ENCODE data around the gene ZER1. TPM values are rescaled to one million over a fixed set of nuclear protein-coding genes. Genes with fewer than 3 reads are reported as not detected.

The ZER1 gene
- total and polyA plus RNA-seq, 2 of the 4 experiments (the other 2 are of a cell fraction), result 7.7 to 34.9 TPM

- Histone ChIP-seq H3K4me3 (ENCODE audit: insufficient read depth, low read depth, low read length) (no peak overlapping the region), H3K9me3 (ENCODE audit: control insufficient read depth, insufficient read depth, low read length) (no peaks in the 10 kb centered on the region), H2AK5ac (ENCODE audit: low read depth, low read length) (no peak overlapping the region), H3K79me1 (ENCODE audit: low read depth in 1 of 2, low read length in 2 of 2) (peaks cover 3 to 12% of the 10 kb centered on the region in 2 experiments), H2AFZ (replicated peaks; ENCODE audit: low read length, poor library complexity) (no peak overlapping the region), H2BK5ac (ENCODE audit: low read depth, low read length, poor library complexity, severe bottlenecking) (no peak overlapping the region), H4K91ac (ENCODE audit: insufficient read depth, low read depth, low read length) (no peak overlapping the region), H3K27me3 (ENCODE audit: control insufficient read depth, insufficient read depth, low read length) (no peaks in the 10 kb centered on the region), H3K9me1 (ENCODE audit: insufficient read depth, low read length) (peaks cover 12% of the 10 kb centered on the region), H4K8ac (ENCODE audit: low read depth in 2 of 2, low read length in 2 of 2) (no peak overlapping the region), H3K9ac (ENCODE audit: low read depth, low read length) (no peak overlapping the region), H3K14ac (replicated peaks; ENCODE audit: low read depth, low read length) (no peak overlapping the region), H3K23ac (ENCODE audit: low read depth, low read length) (no peak overlapping the region), H4K5ac (ENCODE audit: low read depth, low read length) (no peak overlapping the region), H3K56ac (ENCODE audit: extremely low read depth, insufficient read depth, low read length) (no peak overlapping the region), H3K4ac (ENCODE audit: low read depth, low read length) (no peak overlapping the region), H3K4me1 (ENCODE audit: control insufficient read depth, insufficient read depth, low read length) (peaks cover 4% of the 10 kb centered on the region), H3K18ac (ENCODE audit: low read depth, low read length) (no peak overlapping the region), H2BK15ac (ENCODE audit: low read depth, low read length) (no peak overlapping the region), H3K27ac (ENCODE audit: insufficient read depth, low read length) (no peak overlapping the region), H3K36me3 (ENCODE audit: control insufficient read depth, insufficient read depth, low read length) (peaks cover 13% of the 10 kb centered on the region), H2BK120ac (ENCODE audit: low read depth, low read length) (no peak overlapping the region), H2AK9ac (replicated peaks; ENCODE audit: low read depth, low read length, poor library complexity) (no peak overlapping the region), H3K4me2 (ENCODE audit: low read depth, low read length) (no peak overlapping the region), H4K20me1 (ENCODE audit: insufficient read depth, low read length) (no peaks in the 10 kb centered on the region; the same call in 1 of the 2 replicates), H2BK20ac (ENCODE audit: low read depth, low read length) (no peak overlapping the region)
- dilution Hi-C loops (cut with HindIII; ENCODE audit: low sequenced_read_pairs, unreplicated experiment) (no loop called here), intact Hi-C loops (cut with micrococcal nuclease) (no loop called here), in situ Hi-C loops (cut with MboI; ENCODE audit: low sequenced_read_pairs) (no loop called here)
- no peak for ATAC-seq (ENCODE audit: low read depth)
- ChIA-PET CTCF (interaction anchor here (0.7 kb wide), 1 partner anchor 90 kb away, joined by 3 read pairs; no protein-coding TSS in a partner anchor), POLR2A (ENCODE audit: unreplicated experiment) (no interaction called here)
- no peak for DNase-seq
- TF ChIP-seq CHD1 (IDR thresholded peaks at IDR 0.05; ENCODE audit: low read depth, low read length) (no peak), MXI1 (IDR thresholded peaks at IDR 0.05; ENCODE audit: borderline replicate concordance, low read depth, low read length) (no peak), NFE2L2 (IDR thresholded peaks at IDR 0.05; ENCODE audit: low read depth, low read length) (no peak), FOS (IDR thresholded peaks at IDR 0.05; ENCODE audit: low read depth, low read length) (no peak)
- WGBS, 2 experiments (ENCODE audit: extremely low coverage in 2 of 2, insufficient read length in 1 of 2), result 92% methylated on average over 2 of the region's 7 CpGs; no CpG with 5 or more reads in 1 of the 2 experiments
- BruUV-seq (replicated peaks), result no TSS peak
Measured at GRCh38 chr9:128728298-128728697, 43.4 kb downstream of the ZER1 start.
